Activated CD4-positive, CD25-positive, alpha-beta regulatory T cell treated with anti-CD3 and anti-CD28 coated beads, Interleukin-2, amount 50 U/mL, for 24 hours (primary cell): Measurements from ENCODE around the gene CCDC92.

ENCODE experiments used
- ATAC-seq, 2 donors: fragments of 150-1000 bp; cut with Tn5 transposase; one replicate each; pipeline ENCODE4 v1.10.0; 2021; ENCODE audit warnings: mild to moderate bottlenecking in 1 of 2, moderate library complexity in 1 of 2

The CCDC92 gene

GRCh38 chr12:123906711-123907420, 65.8 kb downstream of the CCDC92 start:
- no peak for ATAC-seq

- ATAC-seq: peak in 1 of 2 donors; percentile 60
These were observed 67.2 kb downstream of the CCDC92 start for GRCh38 chr12:123905319-123905925.

- ATAC-seq: no peak
These were observed 69.1 kb downstream of the CCDC92 start for GRCh38 chr12:123903301-123904065.

- ATAC-seq: no peak
These were observed 69.8 kb downstream of the CCDC92 start for GRCh38 chr12:123902821-123903220.

GRCh38 chr12:123900871-123901376, 71.7 kb downstream of the CCDC92 start:
- ATAC-seq: no peak

GRCh38 chr12:123899368-123899767, 73.3 kb downstream of the CCDC92 start:
- no peak for ATAC-seq

GRCh38 chr12:123898673-123899072, 74.0 kb downstream of the CCDC92 start:
- no peak for ATAC-seq

GRCh38 chr12:123897221-123897620, 75.4 kb downstream of the CCDC92 start:
- ATAC-seq: no peak

- ATAC-seq: no peak
These were observed 75.9 kb downstream of the CCDC92 start for GRCh38 chr12:123896767-123897166.

- no peak for ATAC-seq
These were observed 77.2 kb downstream of the CCDC92 start for GRCh38 chr12:123895451-123895850.

- ATAC-seq: no peak
These were observed 77.7 kb downstream of the CCDC92 start for GRCh38 chr12:123894823-123895345.

GRCh38 chr12:123893276-123893675, 79.4 kb downstream of the CCDC92 start:
- ATAC-seq: no peak

GRCh38 chr12:123892853-123893252, 79.8 kb downstream of the CCDC92 start:
- no peak for ATAC-seq

GRCh38 chr12:123892180-123892559, 80.5 kb downstream of the CCDC92 start:
- ATAC-seq: no peak

- no peak for ATAC-seq
These were observed 81.0 kb downstream of the CCDC92 start for GRCh38 chr12:123891516-123892179.

GRCh38 chr12:123891011-123891410, 81.6 kb downstream of the CCDC92 start:
- no peak for ATAC-seq

GRCh38 chr12:123890536-123890902, 82.1 kb downstream of the CCDC92 start:
- no peak for ATAC-seq

GRCh38 chr12:123889848-123890535, 82.6 kb downstream of the CCDC92 start:
- ATAC-seq: no peak

- no peak for ATAC-seq
These were observed 83.6 kb downstream of the CCDC92 start for GRCh38 chr12:123888989-123889388.

- no peak for ATAC-seq
These were observed 85.6 kb downstream of the CCDC92 start for GRCh38 chr12:123886931-123887582.

GRCh38 chr12:123886258-123886657, 86.4 kb downstream of the CCDC92 start:
- no peak for ATAC-seq
